GM11168 (cell line): ENCODE data around the gene SNED1.

Source experiments
- in situ Hi-C: fragments of 300-500 bp; cut with MboI; formaldehyde crosslinking; loops from one replicate; pipeline ENCODE4 v1.12.0; 2022; ENCODE audit warnings: low sequenced_read_pairs; ENCODE audit not compliant: unreplicated experiment

Gene SNED1

GRCh38 chr2:241003047-241003360 is 4.6 kb downstream of the SNED1 start:
- in situ Hi-C loops, result no loop called here

- in situ Hi-C loops, result no loop called here
Observed at GRCh38 chr2:241003369-241003768, 5.0 kb downstream of the SNED1 start.

GRCh38 chr2:241003830-241004564 is 5.6 kb downstream of the SNED1 start:
- in situ Hi-C loops, result no loop called here

- in situ Hi-C loops, result no loop called here
Observed at GRCh38 chr2:241005569-241005968, 7.2 kb downstream of the SNED1 start.

- in situ Hi-C loops, result no loop called here
Observed at GRCh38 chr2:241006412-241006811, 8.0 kb downstream of the SNED1 start.

GRCh38 chr2:241007111-241007510 is 8.7 kb downstream of the SNED1 start:
- in situ Hi-C loops, result no loop called here

GRCh38 chr2:241007880-241008710 is 9.7 kb downstream of the SNED1 start:
- in situ Hi-C loops, result no loop called here

- in situ Hi-C loops, result no loop called here
Observed at GRCh38 chr2:241008711-241009121, 10.3 kb downstream of the SNED1 start.

GRCh38 chr2:241009191-241009590 is 10.8 kb downstream of the SNED1 start:
- in situ Hi-C loops, result no loop called here

- in situ Hi-C loops, result no loop called here
Observed at GRCh38 chr2:241009601-241010530, 11.4 kb downstream of the SNED1 start.

- in situ Hi-C loops, result no loop called here
Observed at GRCh38 chr2:241010531-241011295, 12.3 kb downstream of the SNED1 start.

- in situ Hi-C loops, result no loop called here
Observed at GRCh38 chr2:241011296-241011600, 12.8 kb downstream of the SNED1 start.

GRCh38 chr2:241011751-241012510 is 13.5 kb downstream of the SNED1 start:
- in situ Hi-C loops, result no loop called here

- in situ Hi-C loops, result no loop called here
Observed at GRCh38 chr2:241014224-241014623, 15.8 kb downstream of the SNED1 start.

- in situ Hi-C loops, result no loop called here
Observed at GRCh38 chr2:241014764-241015163, 16.3 kb downstream of the SNED1 start.

- in situ Hi-C loops, result no loop called here
Observed at GRCh38 chr2:241015439-241015838, 17.0 kb downstream of the SNED1 start.

- in situ Hi-C loops, result no loop called here
Observed at GRCh38 chr2:241017228-241017940, 19.0 kb downstream of the SNED1 start.

GRCh38 chr2:241018051-241018891 is 19.9 kb downstream of the SNED1 start:
- in situ Hi-C loops, result no loop called here
